SK-N-SH treated with all-trans-retinoic acid at 6 μM for 48 hours (cell line): ENCODE results near the gene MYO5B.

Experiments used
- ATAC-seq: fragments of 200-7000 bp; cut with Tn5 transposase; 3 replicates; pipeline ENCODE4 v1.9.1; 2020; ENCODE audit warnings: mild to moderate bottlenecking, moderate library complexity
- ARNTL ChIP-seq: fragments of 450-650 bp; formaldehyde crosslinking; IDR thresholded peaks from 2 replicates; pipeline ENCODE4 v1.5.0; 2020; ENCODE audit warnings: low read depth, mild to moderate bottlenecking, moderate library complexity, borderline replicate concordance
- BACH2 ChIP-seq: fragments of 250-450 bp; sonication (Bioruptor Pico); IDR thresholded peaks from 2 replicates; pipeline ENCODE4 v1.9.0; 2021; ENCODE audit warnings: mild to moderate bottlenecking, borderline replicate concordance
- CSDC2 ChIP-seq: fragments of 250-450 bp; sonication (Bioruptor Pico); IDR thresholded peaks from 2 replicates; pipeline ENCODE4 v1.5.0; 2020; ENCODE audit warnings: mild to moderate bottlenecking, moderate library complexity
- ESRRG ChIP-seq: fragments of 250-450 bp; sonication (Bioruptor Pico); IDR thresholded peaks from 2 replicates; pipeline ENCODE4 v1.6.1; 2021; ENCODE audit warnings: mild to moderate bottlenecking
- GLIS3 ChIP-seq: fragments of 250-450 bp; sonication (Bioruptor Pico); IDR thresholded peaks from 2 replicates; pipeline ENCODE4 v1.5.0; 2020; ENCODE audit warnings: mild to moderate bottlenecking, moderate library complexity
- ISL1 ChIP-seq: fragments of 250-450 bp; sonication (Bioruptor Pico); IDR thresholded peaks from 2 replicates; pipeline ENCODE4 v2.1.2; 2022; ENCODE audit warnings: mild to moderate bottlenecking, moderate library complexity
- OSR1 ChIP-seq: fragments of 250-450 bp; sonication (Bioruptor Pico); IDR thresholded peaks from 2 replicates; pipeline ENCODE4 v1.8.0; 2022; ENCODE audit warnings: moderate library complexity, mild to moderate bottlenecking, inconsistent platforms
- PPARA ChIP-seq: fragments of 250-450 bp; sonication (Bioruptor Pico); IDR thresholded peaks from 2 replicates; pipeline ENCODE4 v1.5.0; 2020; ENCODE audit warnings: mild to moderate bottlenecking, borderline replicate concordance
- RARB ChIP-seq: fragments of 250-450 bp; sonication (Bioruptor Pico); IDR thresholded peaks from 2 replicates; pipeline ENCODE4 v1.8.0; 2021; ENCODE audit warnings: mild to moderate bottlenecking, moderate library complexity
- SNAI2 ChIP-seq: fragments of 250-450 bp; sonication (Bioruptor Pico); IDR thresholded peaks from 2 replicates; pipeline ENCODE4 v1.5.0; 2020; ENCODE audit warnings: mild to moderate bottlenecking, moderate library complexity
- TCF4 ChIP-seq: fragments of 250-450 bp; sonication (Bioruptor Pico); IDR thresholded peaks from 2 replicates; pipeline ENCODE4 v1.8.0; 2021; ENCODE audit warnings: mild to moderate bottlenecking, moderate library complexity, borderline replicate concordance
- TOX ChIP-seq: fragments of 250-450 bp; sonication (Bioruptor Pico); IDR thresholded peaks from 2 replicates; pipeline ENCODE4 v1.8.0; 2021; ENCODE audit warnings: mild to moderate bottlenecking, moderate library complexity, borderline replicate concordance
- ZC3H10 ChIP-seq: fragments of 250-450 bp; sonication (Bioruptor Pico); IDR thresholded peaks from 2 replicates; pipeline ENCODE4 v1.5.1; 2021; ENCODE audit warnings: mild to moderate bottlenecking, moderate library complexity
- ZFP3 ChIP-seq: fragments of 250-450 bp; sonication (Bioruptor Pico); IDR thresholded peaks from 2 replicates; pipeline ENCODE4 v1.5.0; 2020; ENCODE audit warnings: mild to moderate bottlenecking, moderate library complexity
- ZFP30 ChIP-seq: fragments of 450-650 bp; formaldehyde crosslinking; IDR thresholded peaks from 2 replicates; pipeline ENCODE4 v1.5.0; 2022; ENCODE audit warnings: mild to moderate bottlenecking, moderate library complexity
- ZNF565 ChIP-seq: fragments of 450-650 bp; formaldehyde crosslinking; conservative IDR thresholded peaks from 2 replicates; pipeline ENCODE4 v1.5.0; 2020; ENCODE audit warnings: low read depth, mild to moderate bottlenecking, moderate library complexity
- ZNF70 ChIP-seq: fragments of 450-650 bp; formaldehyde crosslinking; IDR thresholded peaks from 2 replicates; pipeline ENCODE4 v1.5.0; 2020; ENCODE audit warnings: mild to moderate bottlenecking, moderate library complexity
- ZNF8 ChIP-seq: fragments of 450-650 bp; formaldehyde crosslinking; IDR thresholded peaks from 2 replicates; pipeline ENCODE4 v1.5.0; 2020; ENCODE audit warnings: mild to moderate bottlenecking, moderate library complexity
- TF ChIP-seq, protein P1 (sequence below): fragments of 250-450 bp; sonication (Bioruptor Pico); IDR thresholded peaks from 2 replicates; pipeline ENCODE4 v1.5.0; 2020; ENCODE audit warnings: mild to moderate bottlenecking, moderate library complexity
- TF ChIP-seq, protein P2 (sequence below): fragments of 250-450 bp; sonication (Bioruptor Pico); IDR thresholded peaks from 2 replicates; pipeline ENCODE4 v1.5.1; 2021; ENCODE audit warnings: mild to moderate bottlenecking, moderate library complexity
- TF ChIP-seq, protein P3 (sequence below): fragments of 250-450 bp; sonication (Bioruptor Pico); IDR thresholded peaks from 2 replicates; pipeline ENCODE4 v1.8.0; 2021; ENCODE audit warnings: low read depth, mild to moderate bottlenecking, moderate library complexity, borderline replicate concordance
- TF ChIP-seq, protein P4 (sequence below): fragments of 250-450 bp; sonication (Bioruptor Pico); IDR thresholded peaks from 2 replicates; pipeline ENCODE4 v1.8.0; 2020; ENCODE audit warnings: mild to moderate bottlenecking, moderate library complexity, borderline replicate concordance
- TF ChIP-seq, protein P5 (sequence below): fragments of 250-450 bp; sonication (Bioruptor Pico); IDR thresholded peaks from 2 replicates; pipeline ENCODE4 v1.5.1; 2020; ENCODE audit warnings: low read depth, mild to moderate bottlenecking, moderate library complexity

Gene MYO5B

DNA sequence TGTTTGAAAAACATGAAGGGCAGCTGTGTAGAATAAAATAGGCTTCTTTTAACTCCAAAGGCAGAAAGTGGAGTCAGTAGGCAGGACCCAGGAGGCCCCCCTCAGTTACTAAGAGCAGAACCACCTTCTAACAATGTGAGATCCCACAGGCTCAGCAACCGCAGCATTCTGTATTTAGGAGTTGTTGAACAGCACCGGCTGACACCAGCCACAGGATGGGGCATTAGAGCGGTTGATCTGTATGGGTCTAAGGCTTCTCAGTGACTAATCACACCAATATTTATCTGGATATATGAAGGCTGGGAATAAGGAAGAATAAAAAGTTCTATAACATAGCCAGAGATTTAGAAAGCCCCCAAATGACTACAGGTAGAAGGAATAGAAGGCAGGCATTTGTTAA lies 51.7 kb downstream of the MYO5B start:
- ATAC-seq, result no peak
- TF ChIP-seq, protein P1, sequence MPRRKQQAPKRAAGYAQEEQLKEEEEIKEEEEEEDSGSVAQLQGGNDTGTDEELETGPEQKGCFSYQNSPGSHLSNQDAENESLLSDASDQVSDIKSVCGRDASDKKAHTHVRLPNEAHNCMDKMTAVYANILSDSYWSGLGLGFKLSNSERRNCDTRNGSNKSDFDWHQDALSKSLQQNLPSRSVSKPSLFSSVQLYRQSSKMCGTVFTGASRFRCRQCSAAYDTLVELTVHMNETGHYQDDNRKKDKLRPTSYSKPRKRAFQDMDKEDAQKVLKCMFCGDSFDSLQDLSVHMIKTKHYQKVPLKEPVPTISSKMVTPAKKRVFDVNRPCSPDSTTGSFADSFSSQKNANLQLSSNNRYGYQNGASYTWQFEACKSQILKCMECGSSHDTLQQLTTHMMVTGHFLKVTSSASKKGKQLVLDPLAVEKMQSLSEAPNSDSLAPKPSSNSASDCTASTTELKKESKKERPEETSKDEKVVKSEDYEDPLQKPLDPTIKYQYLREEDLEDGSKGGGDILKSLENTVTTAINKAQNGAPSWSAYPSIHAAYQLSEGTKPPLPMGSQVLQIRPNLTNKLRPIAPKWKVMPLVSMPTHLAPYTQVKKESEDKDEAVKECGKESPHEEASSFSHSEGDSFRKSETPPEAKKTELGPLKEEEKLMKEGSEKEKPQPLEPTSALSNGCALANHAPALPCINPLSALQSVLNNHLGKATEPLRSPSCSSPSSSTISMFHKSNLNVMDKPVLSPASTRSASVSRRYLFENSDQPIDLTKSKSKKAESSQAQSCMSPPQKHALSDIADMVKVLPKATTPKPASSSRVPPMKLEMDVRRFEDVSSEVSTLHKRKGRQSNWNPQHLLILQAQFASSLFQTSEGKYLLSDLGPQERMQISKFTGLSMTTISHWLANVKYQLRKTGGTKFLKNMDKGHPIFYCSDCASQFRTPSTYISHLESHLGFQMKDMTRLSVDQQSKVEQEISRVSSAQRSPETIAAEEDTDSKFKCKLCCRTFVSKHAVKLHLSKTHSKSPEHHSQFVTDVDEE (CRISPR knock-in tag), result no peak
- TF ChIP-seq TOX (CRISPR knock-in tag) (no peak), ARNTL (CRISPR knock-in tag) (no peak), GLIS3 (no peak), BACH2 (no peak), ZFP3 (CRISPR knock-in tag) (no peak), ZNF8 (CRISPR knock-in tag) (no peak), OSR1 (CRISPR knock-in tag) (no peak), ZNF70 (CRISPR knock-in tag) (no peak), ZC3H10 (CRISPR knock-in tag) (no peak), ZFP30 (CRISPR knock-in tag) (no peak), ISL1 (CRISPR knock-in tag) (no peak), ESRRG (CRISPR knock-in tag) (no peak), TCF4 (CRISPR knock-in tag) (no peak), CSDC2 (no peak), SNAI2 (CRISPR knock-in tag) (no peak)
- TF ChIP-seq, protein P2, sequence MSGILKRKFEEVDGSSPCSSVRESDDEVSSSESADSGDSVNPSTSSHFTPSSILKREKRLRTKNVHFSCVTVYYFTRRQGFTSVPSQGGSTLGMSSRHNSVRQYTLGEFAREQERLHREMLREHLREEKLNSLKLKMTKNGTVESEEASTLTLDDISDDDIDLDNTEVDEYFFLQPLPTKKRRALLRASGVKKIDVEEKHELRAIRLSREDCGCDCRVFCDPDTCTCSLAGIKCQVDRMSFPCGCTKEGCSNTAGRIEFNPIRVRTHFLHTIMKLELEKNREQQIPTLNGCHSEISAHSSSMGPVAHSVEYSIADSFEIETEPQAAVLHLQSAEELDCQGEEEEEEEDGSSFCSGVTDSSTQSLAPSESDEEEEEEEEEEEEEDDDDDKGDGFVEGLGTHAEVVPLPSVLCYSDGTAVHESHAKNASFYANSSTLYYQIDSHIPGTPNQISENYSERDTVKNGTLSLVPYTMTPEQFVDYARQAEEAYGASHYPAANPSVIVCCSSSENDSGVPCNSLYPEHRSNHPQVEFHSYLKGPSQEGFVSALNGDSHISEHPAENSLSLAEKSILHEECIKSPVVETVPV (CRISPR knock-in tag), result no peak
- TF ChIP-seq, protein P3, sequence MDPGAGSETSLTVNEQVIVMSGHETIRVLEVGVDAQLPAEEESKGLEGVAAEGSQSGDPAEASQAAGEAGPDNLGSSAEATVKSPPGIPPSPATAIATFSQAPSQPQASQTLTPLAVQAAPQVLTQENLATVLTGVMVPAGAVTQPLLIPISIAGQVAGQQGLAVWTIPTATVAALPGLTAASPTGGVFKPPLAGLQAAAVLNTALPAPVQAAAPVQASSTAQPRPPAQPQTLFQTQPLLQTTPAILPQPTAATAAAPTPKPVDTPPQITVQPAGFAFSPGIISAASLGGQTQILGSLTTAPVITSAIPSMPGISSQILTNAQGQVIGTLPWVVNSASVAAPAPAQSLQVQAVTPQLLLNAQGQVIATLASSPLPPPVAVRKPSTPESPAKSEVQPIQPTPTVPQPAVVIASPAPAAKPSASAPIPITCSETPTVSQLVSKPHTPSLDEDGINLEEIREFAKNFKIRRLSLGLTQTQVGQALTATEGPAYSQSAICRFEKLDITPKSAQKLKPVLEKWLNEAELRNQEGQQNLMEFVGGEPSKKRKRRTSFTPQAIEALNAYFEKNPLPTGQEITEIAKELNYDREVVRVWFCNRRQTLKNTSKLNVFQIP (CRISPR knock-in tag), result no peak
- TF ChIP-seq, protein P4, sequence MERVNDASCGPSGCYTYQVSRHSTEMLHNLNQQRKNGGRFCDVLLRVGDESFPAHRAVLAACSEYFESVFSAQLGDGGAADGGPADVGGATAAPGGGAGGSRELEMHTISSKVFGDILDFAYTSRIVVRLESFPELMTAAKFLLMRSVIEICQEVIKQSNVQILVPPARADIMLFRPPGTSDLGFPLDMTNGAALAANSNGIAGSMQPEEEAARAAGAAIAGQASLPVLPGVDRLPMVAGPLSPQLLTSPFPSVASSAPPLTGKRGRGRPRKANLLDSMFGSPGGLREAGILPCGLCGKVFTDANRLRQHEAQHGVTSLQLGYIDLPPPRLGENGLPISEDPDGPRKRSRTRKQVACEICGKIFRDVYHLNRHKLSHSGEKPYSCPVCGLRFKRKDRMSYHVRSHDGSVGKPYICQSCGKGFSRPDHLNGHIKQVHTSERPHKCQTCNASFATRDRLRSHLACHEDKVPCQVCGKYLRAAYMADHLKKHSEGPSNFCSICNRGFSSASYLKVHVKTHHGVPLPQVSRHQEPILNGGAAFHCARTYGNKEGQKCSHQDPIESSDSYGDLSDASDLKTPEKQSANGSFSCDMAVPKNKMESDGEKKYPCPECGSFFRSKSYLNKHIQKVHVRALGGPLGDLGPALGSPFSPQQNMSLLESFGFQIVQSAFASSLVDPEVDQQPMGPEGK (CRISPR knock-in tag), result no peak

DNA sequence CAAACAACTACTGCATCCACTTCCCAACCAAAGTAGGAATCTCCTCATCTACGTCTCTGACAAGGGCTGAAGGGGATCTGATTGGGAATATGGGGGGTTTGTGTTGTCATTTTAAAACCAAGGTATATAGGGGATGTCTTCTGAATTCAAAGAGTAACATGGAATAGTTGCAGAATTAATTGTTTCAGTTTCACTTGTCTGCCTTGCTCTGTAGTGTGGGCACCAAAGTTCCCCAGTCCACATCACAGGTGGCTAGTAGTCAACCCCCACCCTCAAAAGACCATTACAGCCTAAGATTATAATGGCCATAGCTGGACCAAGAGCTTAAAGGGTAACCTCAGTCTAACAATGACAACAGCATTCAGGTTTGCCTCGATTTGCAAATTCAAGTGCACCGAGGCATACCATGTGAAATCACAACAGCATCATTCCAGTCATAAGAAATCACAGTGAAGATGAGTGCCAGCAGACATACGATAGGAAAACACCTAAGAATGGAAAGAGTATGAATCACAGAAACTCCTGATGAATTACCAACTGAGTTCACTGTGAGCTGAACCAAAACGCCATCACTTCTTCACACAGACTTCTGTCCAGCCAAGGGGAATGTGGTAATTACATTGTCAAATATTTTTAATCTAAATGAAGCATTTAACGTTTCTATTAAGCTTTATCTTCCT lies 52.4 kb downstream of the MYO5B start:
- TF ChIP-seq ZNF565 (CRISPR knock-in tag) (no peak), ZC3H10 (CRISPR knock-in tag) (no peak), ZFP3 (CRISPR knock-in tag) (no peak), BACH2 (no peak), SNAI2 (CRISPR knock-in tag) (no peak), ESRRG (CRISPR knock-in tag) (no peak), ZNF8 (CRISPR knock-in tag) (no peak), PPARA (no peak), TOX (CRISPR knock-in tag) (no peak), ARNTL (CRISPR knock-in tag) (no peak), ISL1 (CRISPR knock-in tag) (no peak), GLIS3 (no peak), RARB (CRISPR knock-in tag) (no peak), ZNF70 (CRISPR knock-in tag) (no peak), TCF4 (CRISPR knock-in tag) (no peak), CSDC2 (no peak)
- TF ChIP-seq, protein P5, sequence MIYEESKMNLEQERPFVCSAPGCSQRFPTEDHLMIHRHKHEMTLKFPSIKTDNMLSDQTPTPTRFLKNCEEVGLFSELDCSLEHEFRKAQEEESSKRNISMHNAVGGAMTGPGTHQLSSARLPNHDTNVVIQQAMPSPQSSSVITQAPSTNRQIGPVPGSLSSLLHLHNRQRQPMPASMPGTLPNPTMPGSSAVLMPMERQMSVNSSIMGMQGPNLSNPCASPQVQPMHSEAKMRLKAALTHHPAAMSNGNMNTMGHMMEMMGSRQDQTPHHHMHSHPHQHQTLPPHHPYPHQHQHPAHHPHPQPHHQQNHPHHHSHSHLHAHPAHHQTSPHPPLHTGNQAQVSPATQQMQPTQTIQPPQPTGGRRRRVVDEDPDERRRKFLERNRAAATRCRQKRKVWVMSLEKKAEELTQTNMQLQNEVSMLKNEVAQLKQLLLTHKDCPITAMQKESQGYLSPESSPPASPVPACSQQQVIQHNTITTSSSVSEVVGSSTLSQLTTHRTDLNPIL, result no peak
- TF ChIP-seq, protein P4 (CRISPR knock-in tag), result no peak
- no peak for ATAC-seq
